CD4-positive, alpha-beta T cell treated with Interleukin-15 for 1 hour (primary cell): ENCODE measurements around the gene KIF21B.

ENCODE experiments used
- DNase-seq: peaks from one replicate; pipeline ENCODE4 v3.0.0-alpha.2; 2020

Gene KIF21B

GRCh38 chr1:200989337-200989736, 34.2 kb downstream of the KIF21B start:
- no peak for DNase-seq

GRCh38 chr1:200988693-200989092, 34.8 kb downstream of the KIF21B start:
- DNase-seq = no peak

- no peak for DNase-seq
These were observed 38.0 kb downstream of the KIF21B start for GRCh38 chr1:200985481-200985880.

GRCh38 chr1:200983035-200983561, 40.4 kb downstream of the KIF21B start:
- DNase-seq = no peak

GRCh38 chr1:200982071-200982945, 41.2 kb downstream of the KIF21B start:
- no peak for DNase-seq

- DNase-seq = no peak
These were observed 42.2 kb downstream of the KIF21B start for GRCh38 chr1:200981278-200981677.

GRCh38 chr1:200980873-200981272, 42.6 kb downstream of the KIF21B start:
- DNase-seq = no peak

GRCh38 chr1:200980452-200980772, 43.1 kb downstream of the KIF21B start:
- no peak for DNase-seq

- DNase-seq = peak; percentile 43
These were observed 43.7 kb downstream of the KIF21B start for GRCh38 chr1:200979574-200980451.

- no peak for DNase-seq
These were observed 46.3 kb downstream of the KIF21B start for GRCh38 chr1:200977071-200977754.

- no peak for DNase-seq
These were observed 46.9 kb downstream of the KIF21B start for GRCh38 chr1:200976634-200977033.

- DNase-seq = no peak
These were observed 48.1 kb downstream of the KIF21B start for GRCh38 chr1:200975458-200975857.

- no peak for DNase-seq
These were observed 48.8 kb downstream of the KIF21B start for GRCh38 chr1:200974711-200975110.

GRCh38 chr1:200973937-200974657, 49.4 kb downstream of the KIF21B start:
- no peak for DNase-seq

GRCh38 chr1:200972985-200973742, 50.4 kb downstream of the KIF21B start:
- DNase-seq = no peak

GRCh38 chr1:200971955-200972711, 51.4 kb downstream of the KIF21B start:
- peak; percentile 52 for DNase-seq

- no peak for DNase-seq
These were observed 52.0 kb downstream of the KIF21B start for GRCh38 chr1:200971428-200971903.

GRCh38 chr1:200970771-200971427, 52.6 kb downstream of the KIF21B start:
- DNase-seq = no peak

- DNase-seq = no peak
These were observed 53.6 kb downstream of the KIF21B start for GRCh38 chr1:200969726-200970561.
